Small intestine (tissue), 16 donors: ENCODE results near the gene NRTN. TPM values are rescaled to one million over a fixed set of nuclear protein-coding genes. Genes with fewer than 3 reads are reported as not detected.

Source experiments
- DNase-seq, 2 donors: peaks; one replicate each; pipeline versions ENCODE4 v3.0.0 to v3.0.0-alpha.2; 2013
- FAIRE-seq: peaks from 2 replicates; lab custom pipeline; 2012; peaks lifted over from hg19 to GRCh38; lab: Jason Lieb, UNC
- H3K27ac ChIP-seq, 3 donors: one replicate each; pipeline ENCODE4 v1.5.1; 2013; ENCODE audit warnings: low read length in 2 of 3, mild to moderate bottlenecking in 2 of 3, control low read depth in 1 of 3, inconsistent platforms in 1 of 3, low read depth in 1 of 3, moderate library complexity in 1 of 3
- H3K27me3 ChIP-seq, 3 donors: one replicate each; pipeline ENCODE4 v1.6.1; 2013; ENCODE audit warnings: low read length in 3 of 3, inconsistent platforms in 1 of 3; ENCODE audit not compliant: control insufficient read depth in 3 of 3, insufficient read depth in 3 of 3
- H3K36me3 ChIP-seq, 3 donors: one replicate each; pipeline ENCODE4 v1.6.1; 2013; ENCODE audit warnings: low read length in 3 of 3, inconsistent platforms in 1 of 3, low read depth in 1 of 3, mild to moderate bottlenecking in 1 of 3, moderate library complexity in 1 of 3; ENCODE audit not compliant: control insufficient read depth in 3 of 3, insufficient read depth in 2 of 3
- H3K4me1 ChIP-seq, 3 donors: one replicate each; pipeline ENCODE4 v1.6.1; 2013; ENCODE audit warnings: low read length in 2 of 3, inconsistent platforms in 1 of 3, low read depth in 1 of 3, mild to moderate bottlenecking in 1 of 3, moderate library complexity in 1 of 3; ENCODE audit not compliant: control insufficient read depth in 3 of 3, insufficient read depth in 2 of 3
- H3K4me3 ChIP-seq, 3 donors: one replicate each; pipeline ENCODE4 v1.5.1; 2013; ENCODE audit warnings: low read length in 3 of 3, control low read depth in 1 of 3, inconsistent platforms in 1 of 3, low read depth in 1 of 3, mild to moderate bottlenecking in 1 of 3, moderate library complexity in 1 of 3
- H3K9me3 ChIP-seq, 2 donors: one replicate each; pipeline ENCODE4 v1.6.1; 2013; ENCODE audit warnings: low read depth in 1 of 2, low read length in 1 of 2; ENCODE audit not compliant: control insufficient read depth in 2 of 2, insufficient read depth in 1 of 2
- WGBS, 3 donors: extraction: QIAGEN DNeasy Blood & Tissue Kit; methylation state at CpG; one replicate each; pipeline ENCODE4 v1.1.7; 2013; 5-methylcytosine and 5-hydroxymethylcytosine counted together
- long read RNA-seq, 10 donors: transcript quantifications; one replicate each; lab custom pipeline, GENCODE V29; 2026
- polyA plus RNA-seq, 4 donors: library from polyadenylated mRNA; stranded (reverse) in 3 of 4; unstranded in 1 of 4; fragments of 200-250 nt in 3 of 4; fragments of 120-200 nt in 1 of 4; gene quantifications; one replicate each; pipeline versions ENCODE4 v1.2.1 to v1.2.3, GENCODE V29; 2013
- donor health status: healthy with polysubstance abuse.
- donor health status: control.
- donor health status: control.
- donor health status: Bipolar disorder and iron deficiency.
- donor health status: healthy.

Gene NRTN
- 1 to 10 TPM in 3 of 4 donors, not detected in 1; 1.1 to 3.0 (median 2.9) TPM for polyA plus RNA-seq
- long read RNA-seq, donor 1: 0 reads
- long read RNA-seq, donor 2: 0 reads
- long read RNA-seq, donor 3, partial matches to known transcripts: 0 of 2 reads
- long read RNA-seq, donor 3, other reads (novel, unspliced or antisense): 0 of 2 reads
- long read RNA-seq, donor 4: 0 reads
- long read RNA-seq, donor 5: 0 reads
- long read RNA-seq, donor 6: 0 reads
- long read RNA-seq, donor 7, partial matches to known transcripts: 0 of 12 reads
- long read RNA-seq, donor 7, other reads (novel, unspliced or antisense): 11 of 12 reads
- long read RNA-seq, donor 8: 0 reads
- long read RNA-seq, donor 9: 0 reads
- long read RNA-seq, donor 10, partial matches to known transcripts: 0 of 9 reads
- long read RNA-seq, donor 10, other reads (novel, unspliced or antisense): 8 of 9 reads

GRCh38 chr19:5804516-5805461 lies at the start of gene NRTN:
NRTN (plus strand) TSS chr19:5805067; CDS start chr19:5824166, 19,099 bp downstream.
- no peak for FAIRE-seq
- peaks cover 0 to 21% (median 3%) of the 10 kb centered on the region in 3 donors for H3K27me3 ChIP-seq
- peak within 1 kb of the TSS; percentile 38 to 57 (median 39) for H3K4me3 ChIP-seq
- no peaks in the 10 kb centered on the region for H3K9me3 ChIP-seq
- WGBS, 3 donors: 1 to 3% (median 2%) methylated on average over 33 to 106 of the region's 107 CpGs
- peak; percentile 40 to 45 for DNase-seq
- H3K27ac ChIP-seq: peak within 1 kb of the TSS in 1 of 3 donors; percentile 72
- H3K36me3 ChIP-seq: peaks cover 0 to 2% (median 0%) of the 10 kb centered on the region in 3 donors
- peaks cover 0 to 27% (median 4%) of the 10 kb centered on the region in 3 donors for H3K4me1 ChIP-seq

GRCh38 chr19:5762608-5763217 lies 42.2 kb upstream of the NRTN start:
- 86 to 90% (median 89%) methylated on average over 5 of the region's 5 CpGs for WGBS, 3 donors
- DNase-seq: no peak

GRCh38 chr19:5765220-5765619 lies 39.6 kb upstream of the NRTN start:
- H3K4me1 ChIP-seq: no peaks in the 10 kb centered on the region
- H3K27me3 ChIP-seq: no peaks in the 10 kb centered on the region
- FAIRE-seq (no peak), DNase-seq (no peak)
- peaks cover 0 to 4% of the 10 kb centered on the region in 2 donors for H3K9me3 ChIP-seq
- no peak overlapping the region for H3K27ac ChIP-seq
- H3K36me3 ChIP-seq: no peaks in the 10 kb centered on the region
- H3K4me3 ChIP-seq: no peak overlapping the region
- WGBS, 3 donors: 92 to 95% (median 92%) methylated on average over 3 of the region's 3 CpGs

More at GRCh38 chr19:5762608-5763217, 42.2 kb upstream of the NRTN start:
- Histone ChIP-seq H3K36me3 (no peaks in the 10 kb centered on the region), H3K4me1 (no peaks in the 10 kb centered on the region), H3K27me3 (no peaks in the 10 kb centered on the region), H3K9me3 (peaks cover 0 to 4% of the 10 kb centered on the region in 2 donors), H3K27ac (no peak overlapping the region), H3K4me3 (no peak overlapping the region)
- no peak for FAIRE-seq

GRCh38 chr19:5767949-5768348 lies 36.9 kb upstream of the NRTN start:
- Histone ChIP-seq H3K27ac (no peak overlapping the region), H3K36me3 (no peaks in the 10 kb centered on the region), H3K9me3 (peaks cover 0 to 4% of the 10 kb centered on the region in 2 donors), H3K4me3 (no peak overlapping the region), H3K4me1 (no peaks in the 10 kb centered on the region), H3K27me3 (peaks cover 0 to 3% (median 2%) of the 10 kb centered on the region in 3 donors)
- FAIRE-seq (no peak), DNase-seq (no peak)
- 83 to 93% (median 85%) methylated on average over 8 to 10 of the region's 10 CpGs for WGBS, 3 donors

GRCh38 chr19:5772416-5772815 lies 32.5 kb upstream of the NRTN start:
- FAIRE-seq: no peak
- DNase-seq: no peak
- H3K4me1 ChIP-seq: no peaks in the 10 kb centered on the region
- no peaks in the 10 kb centered on the region for H3K9me3 ChIP-seq
- H3K27ac ChIP-seq: no peak overlapping the region
- WGBS, 3 donors: 76 to 82% (median 77%) methylated on average over 19 of the region's 19 CpGs
- H3K27me3 ChIP-seq: peaks cover 0 to 3% (median 2%) of the 10 kb centered on the region in 3 donors
- no peak overlapping the region for H3K4me3 ChIP-seq
- no peaks in the 10 kb centered on the region for H3K36me3 ChIP-seq

- H3K27ac ChIP-seq: no peak overlapping the region
- DNase-seq: no peak
- H3K36me3 ChIP-seq: no peaks in the 10 kb centered on the region
- H3K9me3 ChIP-seq: no peaks in the 10 kb centered on the region
- H3K4me1 ChIP-seq: no peaks in the 10 kb centered on the region
- no peak for FAIRE-seq
- 79 to 90% (median 79%) methylated on average over 5 of the region's 5 CpGs for WGBS, 3 donors
- H3K27me3 ChIP-seq: peaks cover 0 to 3% (median 2%) of the 10 kb centered on the region in 3 donors
- H3K4me3 ChIP-seq: no peak overlapping the region
Observed at GRCh38 chr19:5773276-5773675, 31.6 kb upstream of the NRTN start.

GRCh38 chr19:5774921-5775320 lies 29.9 kb upstream of the NRTN start:
- Histone ChIP-seq H3K9me3 (no peaks in the 10 kb centered on the region), H3K36me3 (no peaks in the 10 kb centered on the region), H3K27me3 (peaks cover 0 to 3% (median 2%) of the 10 kb centered on the region in 3 donors), H3K27ac (no peak overlapping the region), H3K4me3 (no peak overlapping the region), H3K4me1 (no peaks in the 10 kb centered on the region)
- no peak for DNase-seq
- FAIRE-seq: no peak
- WGBS, 3 donors: 79 to 82% (median 82%) methylated on average over 8 of the region's 8 CpGs
